ENCODE data around the gene KLHL28.
A peak's percentile ranks its signal among the peaks of the same experiment; 100 is the strongest.
"Not testable (repeated sequence)": the region's sequence is repeated elsewhere in the genome, so short reads cannot be mapped to it uniquely, and the experiment has no call there.

Gene KLHL28

DNA sequence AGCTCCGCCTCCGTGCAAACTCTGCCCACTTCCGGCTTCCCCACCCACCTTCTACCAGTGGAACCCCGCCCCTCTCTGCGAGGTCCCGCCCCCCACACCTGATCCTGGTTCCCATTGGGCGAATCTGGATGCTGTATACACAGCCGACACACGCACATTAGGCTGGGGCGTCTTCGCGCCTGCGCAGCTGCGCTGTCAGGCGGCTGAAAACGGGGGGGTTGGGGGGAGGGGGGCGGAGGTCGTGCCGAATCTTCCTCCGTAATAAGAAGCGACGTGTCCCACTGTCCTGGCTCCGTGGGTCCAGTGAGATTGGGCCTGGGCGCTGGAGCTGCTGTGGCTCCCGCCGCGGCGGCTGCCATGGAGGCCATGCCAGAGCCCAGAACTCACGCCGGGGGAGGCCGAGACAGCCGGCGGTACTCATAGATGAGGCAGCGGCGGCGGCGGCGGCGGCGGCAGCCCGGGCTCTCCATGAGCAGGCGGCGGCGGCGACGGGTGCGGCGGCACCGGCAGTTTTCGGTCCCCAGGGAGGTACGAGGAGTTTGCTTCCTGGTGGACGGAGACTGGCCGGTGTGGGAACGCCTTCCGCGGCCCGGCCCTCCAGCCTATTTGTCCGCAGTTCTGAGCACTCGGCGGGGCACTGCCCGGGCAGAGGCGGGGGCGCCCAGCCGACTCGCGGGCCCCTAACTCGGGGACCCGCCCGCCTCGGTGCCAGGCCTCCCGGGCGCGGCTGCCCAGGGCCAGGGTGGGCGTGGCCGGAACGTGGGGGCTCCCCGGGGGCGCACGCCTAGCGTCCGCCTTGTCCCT lies 64.5 kb downstream of the KLHL28 start:
- DNase-seq (ENCODE audit: low spot score): peak; percentile 95

DNA sequence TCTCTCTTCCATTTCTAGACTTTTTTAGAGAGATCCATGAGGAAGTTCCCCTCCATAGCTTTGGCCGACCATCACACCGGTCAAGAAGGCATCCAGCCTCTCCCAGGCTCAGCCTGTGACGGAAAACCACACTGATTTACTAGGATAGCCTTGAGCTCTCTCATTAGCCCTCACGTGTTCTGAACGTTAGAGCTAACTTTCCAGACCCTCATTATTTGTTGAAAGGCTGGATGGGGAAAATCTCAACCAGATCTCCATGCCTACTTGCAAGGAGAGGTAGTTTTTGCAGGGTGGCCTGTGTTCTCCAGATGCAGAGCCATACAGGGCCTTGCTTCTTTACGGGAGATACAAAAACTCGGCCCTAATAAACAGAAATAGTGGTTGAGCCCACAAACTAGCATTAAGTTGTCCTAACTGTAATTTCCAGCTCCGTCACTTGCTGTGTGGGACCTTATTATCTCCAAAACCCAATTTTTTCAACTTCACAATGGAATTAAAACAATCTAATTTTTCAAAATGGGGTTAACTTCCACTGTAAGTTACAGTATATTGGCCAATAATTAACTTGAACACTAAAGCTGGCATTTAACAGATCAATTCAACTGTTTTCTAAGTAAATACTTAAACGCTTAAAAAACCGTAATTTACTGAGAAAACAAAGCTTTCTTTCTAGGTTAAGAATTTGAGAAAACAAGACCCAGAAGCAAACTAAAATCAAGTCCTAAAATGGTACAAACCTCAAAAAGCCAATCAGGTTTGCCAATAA lies 65.3 kb downstream of the KLHL28 start:
- no peak for DNase-seq (ENCODE audit: low spot score)

- no peak for DNase-seq (ENCODE audit: low spot score)
Measured at GRCh38 chr14:44895716-44896115, 66.0 kb downstream of the KLHL28 start.

DNA sequence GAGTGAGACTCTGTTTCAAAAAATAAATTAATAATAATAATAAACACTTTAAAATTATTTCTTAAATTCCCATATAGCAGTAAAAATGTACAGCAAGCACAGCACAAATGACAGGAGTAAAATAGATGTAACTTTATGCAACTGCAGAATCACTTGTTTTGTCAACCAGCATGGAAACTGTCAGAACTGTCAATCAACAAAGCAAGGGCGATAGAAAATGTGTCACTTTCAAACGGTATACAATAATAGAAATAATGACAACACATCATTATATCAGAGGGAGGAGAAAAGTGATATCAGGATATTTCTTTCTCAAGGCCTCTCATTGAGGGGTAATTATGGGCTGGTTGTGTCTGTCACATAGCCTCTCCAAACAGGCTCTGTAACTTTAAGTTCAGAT lies 68.2 kb downstream of the KLHL28 start:
- no peak for DNase-seq (ENCODE audit: low spot score)

DNA sequence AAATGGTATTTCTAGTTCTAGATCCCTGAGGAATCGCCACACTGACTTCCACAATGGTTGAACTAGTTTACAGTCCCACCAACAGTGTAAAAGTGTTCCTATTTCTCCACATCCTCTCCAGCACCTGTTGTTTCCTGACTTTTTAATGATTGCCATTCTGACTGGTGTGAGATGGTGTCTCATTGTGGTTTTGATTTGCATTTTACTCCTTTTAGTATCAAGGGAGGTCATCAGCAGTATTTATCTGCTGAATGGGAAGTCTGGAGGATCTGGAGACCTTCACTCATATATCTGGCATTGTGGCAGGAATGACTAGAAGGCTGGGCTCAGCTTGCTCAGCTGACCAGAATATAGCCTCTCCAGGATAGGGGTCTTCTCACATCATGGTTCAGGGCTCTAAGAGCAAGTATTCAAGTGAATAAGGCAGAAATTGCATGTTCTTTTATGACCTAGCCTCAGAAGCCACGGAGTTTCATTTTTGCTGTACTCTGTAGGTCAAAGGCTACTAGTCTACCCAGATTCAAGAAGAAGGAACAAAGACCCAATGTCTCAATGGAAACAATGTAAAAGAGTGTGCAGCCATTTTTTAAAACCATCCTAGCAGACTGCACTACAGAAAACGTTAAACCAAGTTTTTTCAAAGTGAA lies 69.9 kb downstream of the KLHL28 start:
- not testable (repeated sequence) for DNase-seq (ENCODE audit: low spot score)

GRCh38 chr14:44889595-44890471 lies 71.9 kb downstream of the KLHL28 start:
- no peak for DNase-seq (ENCODE audit: low spot score)

- no peak for DNase-seq (ENCODE audit: low spot score)
Measured at GRCh38 chr14:44887596-44887955, 74.2 kb downstream of the KLHL28 start.

DNA sequence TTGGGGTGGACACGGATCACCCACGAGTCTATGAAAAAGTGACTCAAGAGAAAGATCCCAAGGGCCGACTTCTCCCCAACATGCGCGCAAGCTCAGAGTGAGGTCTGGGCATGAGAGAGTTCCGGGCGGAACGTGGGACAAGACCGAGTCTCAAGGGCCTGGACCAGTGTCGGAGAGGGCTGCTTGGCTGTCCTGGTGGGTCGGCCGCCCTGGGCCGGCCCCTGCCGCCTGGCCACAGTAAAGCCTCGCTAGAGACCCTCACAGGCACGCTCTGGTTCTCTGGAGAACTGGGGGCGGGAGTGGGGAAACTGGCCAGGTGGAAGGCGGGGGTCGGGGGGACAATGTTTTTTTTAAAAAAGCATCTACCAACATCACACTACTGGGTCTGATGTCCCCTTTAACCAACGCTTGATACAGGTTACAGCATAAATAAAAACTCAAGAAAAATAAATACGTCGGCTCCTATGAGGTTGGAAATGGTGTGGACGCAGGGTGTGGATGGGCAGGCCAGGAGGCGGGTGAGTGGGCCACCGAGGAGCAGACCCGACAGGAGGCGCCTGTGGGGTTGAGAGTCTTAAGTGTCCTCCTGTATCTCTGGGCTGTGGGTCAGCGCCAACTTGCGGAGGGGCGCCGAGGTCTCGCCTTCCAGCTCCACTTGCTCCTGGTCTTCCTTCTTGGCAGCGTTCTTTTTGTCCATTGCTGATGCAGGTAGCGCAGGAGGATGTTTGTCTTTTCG lies 74.7 kb downstream of the KLHL28 start:
- DNase-seq (ENCODE audit: low spot score): no peak

- DNase-seq (ENCODE audit: low spot score): no peak
Measured at GRCh38 chr14:44880791-44881190, 81.0 kb downstream of the KLHL28 start.

Measured in ecto neural progenitor cell (in vitro differentiated cells).